ENCODE results near the gene OAS3. TPM values are rescaled to one million over a fixed set of nuclear protein-coding genes. Genes with fewer than 3 reads are reported as not detected.

Gene OAS3
- total RNA-seq, 1 experiment from 2014 or later = 1.2 TPM

- TF ChIP-seq ZBTB43 (CRISPR knock-in tag; IDR thresholded peaks at IDR 0.05) = no peak
- TF ChIP-seq NR3C1 (CRISPR knock-in tag; conservative IDR thresholded peaks at IDR 0.05; ENCODE audit: low read depth) = no peak
- no peak for TF ChIP-seq SP1 (CRISPR knock-in tag; conservative IDR thresholded peaks at IDR 0.05)
- no peak for TF ChIP-seq IRF2 (CRISPR knock-in tag; IDR thresholded peaks at IDR 0.05; ENCODE audit: borderline replicate concordance, low read depth)
- no peak for TF ChIP-seq JUN (CRISPR knock-in tag; IDR thresholded peaks at IDR 0.05)
These were observed 68.4 kb downstream of the OAS3 start (continued) for GRCh38 chr12:113006641-113007040.

- no peak for ATAC-seq
- peaks cover 17% of the 10 kb centered on the region for H3K9me3 Mint-ChIP-seq
- CTCF ChIA-PET = interaction anchor here (1.2 to 7.5 kb wide), 6 partner anchors 10 to 128 kb away, joined by 3 to 52 read pairs (median 6); partner anchors contain the start of gene RASAL1
These were observed 68.9 kb downstream of the OAS3 start for GRCh38 chr12:113007166-113007565.

GRCh38 chr12:113010701-113011100 lies 72.4 kb downstream of the OAS3 start:
- ATAC-seq = no peak
- POLR2A ChIA-PET = no interaction called here
- no peak overlapping the region for H3K4me3 Mint-ChIP-seq
- H3K4me1 Mint-ChIP-seq = no peaks in the 10 kb centered on the region
- TF ChIP-seq ZNF671 (CRISPR knock-in tag; IDR thresholded peaks at IDR 0.05) (no peak), USF2 (CRISPR knock-in tag; IDR thresholded peaks at IDR 0.05) (no peak), E2F5 (CRISPR knock-in tag; IDR thresholded peaks at IDR 0.05) (no peak), NR1H2 (CRISPR knock-in tag; IDR thresholded peaks at IDR 0.05) (no peak), ZNF121 (CRISPR knock-in tag; IDR thresholded peaks at IDR 0.05) (no peak), ZNF281 (CRISPR knock-in tag; IDR thresholded peaks at IDR 0.05) (no peak), HMGA2 (CRISPR knock-in tag; IDR thresholded peaks at IDR 0.05) (no peak), PRDM15 (CRISPR knock-in tag; IDR thresholded peaks at IDR 0.05) (no peak), ZNF263 (CRISPR knock-in tag; IDR thresholded peaks at IDR 0.05; ENCODE audit: low read depth) (no peak), SP1 (CRISPR knock-in tag; conservative IDR thresholded peaks at IDR 0.05) (no peak), CTCF (IDR thresholded peaks at IDR 0.05) (no peak), ZNF317 (CRISPR knock-in tag; IDR thresholded peaks at IDR 0.05; ENCODE audit: borderline replicate concordance, low read depth) (no peak), ATF2 (CRISPR knock-in tag; IDR thresholded peaks at IDR 0.05; ENCODE audit: borderline replicate concordance, low read depth) (no peak)
- H3K27me3 Mint-ChIP-seq (ENCODE audit: low read depth) = peaks cover 10% of the 10 kb centered on the region; the same call in 1 of the 2 replicates
- no peak for DNase-seq (ENCODE audit: low spot score)
- H3K9me3 Mint-ChIP-seq = peaks cover 21% of the 10 kb centered on the region
- H3K27ac Mint-ChIP-seq = no peak overlapping the region
- CTCF ChIA-PET = interaction anchor here (4.1 kb wide), 1 partner anchor 17 kb away, joined by 21 read pairs; no protein-coding TSS in a partner anchor
- H3K36me3 Mint-ChIP-seq = peaks cover 4% of the 10 kb centered on the region

More at GRCh38 chr12:113007166-113007565, 68.9 kb downstream of the OAS3 start:
- Mint-ChIP-seq H3K4me3 (no peak overlapping the region), H3K27me3 (ENCODE audit: low read depth) (peaks cover 7% of the 10 kb centered on the region; the same call in 1 of the 2 replicates), H3K4me1 (no peaks in the 10 kb centered on the region), H3K27ac (no peak overlapping the region), H3K36me3 (peaks cover 4% of the 10 kb centered on the region)
- no peak for TF ChIP-seq TEAD4 (CRISPR knock-in tag; IDR thresholded peaks at IDR 0.05)
- POLR2A ChIA-PET = no interaction called here
- no peak for DNase-seq (ENCODE audit: low spot score)

All from WTC11 (cell line).